SK-MEL-5 (cell line): ENCODE measurements around the gene GSTA5. TPM values are rescaled to one million over a fixed set of nuclear protein-coding genes. Genes with fewer than 3 reads are reported as not detected.
A peak's percentile ranks its signal among the peaks of the same experiment; 100 is the strongest.
"Not testable (repeated sequence)": the region's sequence is repeated elsewhere in the genome, so short reads cannot be mapped to it uniquely, and the experiment has no call there.

ENCODE experiments used
- DNase-seq: peaks from one replicate; pipeline ENCODE4 v3.0.0-alpha.2; 2016; ENCODE audit warnings: low read depth, low spot score
- in situ Hi-C: cut with HindIII; loops from 2 replicates; pipeline ENCODE4 v1.10.0; 2016; ENCODE audit warnings: low sequenced_read_pairs, high pct_unique_total_duplicates, low pct_unique_long_range_greater_than_20kb
- total RNA-seq: library from RNA; depleted of rRNA; stranded (reverse); fragments of >200 nt; shearing (Covaris generic); gene quantifications from 2 replicates; pipeline ENCODE4 v1.2.3, GENCODE V29; 2014; rRNA removed

Gene GSTA5
- total RNA-seq, 1 experiment from 2014 or later, result not detected

GRCh38 chr6:52808660-52809059, 32.0 kb downstream of the GSTA5 start:
- DNase-seq, result no peak
- in situ Hi-C loops, result no loop called here

DNA sequence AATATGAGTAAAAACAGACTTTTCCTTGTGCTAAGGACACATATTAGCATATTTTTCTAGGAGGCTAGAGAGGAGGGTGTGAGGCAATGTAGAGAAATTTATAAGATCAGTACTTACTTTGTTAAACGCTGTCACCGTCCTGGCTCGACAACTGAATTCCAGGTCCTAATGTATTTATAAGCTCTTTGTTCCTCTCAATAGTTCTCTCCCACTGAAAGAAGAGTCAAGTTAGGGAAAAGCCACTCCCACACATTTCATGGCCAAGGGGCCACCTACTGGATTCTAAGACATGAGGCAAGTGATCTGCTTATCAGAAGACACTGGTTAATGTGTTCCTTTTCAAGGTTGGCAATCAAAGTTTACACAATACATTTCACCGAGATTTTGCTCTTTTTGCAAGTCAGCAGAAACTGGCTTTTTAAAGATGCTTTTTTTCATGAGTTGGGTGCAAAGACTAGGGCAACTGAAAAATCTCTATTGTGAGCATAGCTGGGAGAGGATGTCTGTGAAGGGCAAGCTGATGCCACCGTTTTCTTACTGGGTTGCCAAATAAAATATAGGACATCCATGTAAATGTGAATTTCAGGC, 36.9 kb downstream of the GSTA5 start, which contains the start of gene GSTA1:
GSTA1 (minus strand) TSS at position 149 of the 588 bp plus-strand sequence. CDS start 4,549 bp downstream, outside the sequence.
- DNase-seq, result peak; percentile 19
- in situ Hi-C loops, result not testable (repeated sequence)

DNA sequence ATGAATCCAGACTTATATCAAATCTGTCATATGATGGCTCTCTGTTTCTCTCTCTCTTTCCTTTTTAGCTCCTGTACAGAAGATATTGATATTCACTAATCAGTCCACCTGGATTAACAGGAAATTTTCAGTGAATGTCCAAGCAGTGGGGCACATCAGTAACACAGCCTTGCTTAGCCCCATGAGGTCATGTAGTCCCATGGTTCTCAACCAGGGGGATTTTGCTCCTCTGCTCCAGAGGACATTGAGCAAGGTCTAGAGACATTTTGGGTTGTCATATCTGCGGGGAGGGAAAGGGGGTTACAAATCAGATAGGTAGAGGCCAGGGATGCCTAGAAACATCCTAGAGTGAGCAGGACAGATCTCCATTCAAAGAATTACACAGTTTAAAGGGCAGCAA, 37.8 kb downstream of the GSTA5 start:
- DNase-seq, result no peak
- in situ Hi-C loops, result no loop called here

- DNase-seq, result no peak
- in situ Hi-C loops, result no loop called here
These were observed 39.3 kb downstream of the GSTA5 start for GRCh38 chr6:52801188-52801841.

- DNase-seq, in situ Hi-C loops: not testable (repeated sequence)
These were observed 41.3 kb downstream of the GSTA5 start for GRCh38 chr6:52799272-52799671.

DNA sequence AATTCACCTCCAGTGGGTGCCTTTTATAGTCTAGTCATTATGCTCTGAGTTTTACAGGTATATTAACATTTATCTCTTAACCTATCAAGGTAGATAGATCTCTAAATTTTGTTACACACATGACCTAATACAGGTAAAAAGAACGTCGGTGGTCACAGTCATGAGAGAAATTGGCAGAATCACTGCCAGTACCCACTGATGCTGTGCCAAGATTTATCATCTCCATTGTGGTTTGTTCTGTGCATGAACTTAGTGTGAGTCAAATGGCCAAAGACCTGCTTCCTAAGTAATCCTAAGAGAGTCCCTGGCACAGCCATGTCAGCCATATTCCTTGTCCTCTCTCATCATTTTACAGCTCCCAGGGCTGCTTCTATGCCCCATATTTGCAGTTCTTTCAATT, 46.2 kb downstream of the GSTA5 start:
- in situ Hi-C loops, DNase-seq: not testable (repeated sequence)

DNA sequence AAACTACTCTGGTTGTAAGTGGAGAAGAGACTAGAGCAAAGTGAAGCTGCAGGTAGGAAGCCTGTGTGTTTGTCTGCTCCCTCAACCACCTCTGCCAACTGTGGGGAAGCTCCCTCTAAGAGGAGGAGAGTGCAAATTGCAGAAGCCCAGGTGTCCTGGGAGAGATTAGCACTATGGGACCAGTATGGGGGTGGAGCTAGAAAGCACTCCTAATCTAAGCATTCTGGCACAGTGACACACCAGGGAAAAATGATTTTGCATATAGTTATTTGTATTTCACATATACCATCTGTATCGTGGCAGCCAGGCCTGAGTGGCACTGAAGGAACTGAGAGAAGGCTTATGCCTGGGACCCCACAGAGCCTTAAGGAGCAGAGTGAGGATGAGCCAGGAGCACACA, 49.8 kb downstream of the GSTA5 start:
- in situ Hi-C loops, result no loop called here
- no peak for DNase-seq

DNA sequence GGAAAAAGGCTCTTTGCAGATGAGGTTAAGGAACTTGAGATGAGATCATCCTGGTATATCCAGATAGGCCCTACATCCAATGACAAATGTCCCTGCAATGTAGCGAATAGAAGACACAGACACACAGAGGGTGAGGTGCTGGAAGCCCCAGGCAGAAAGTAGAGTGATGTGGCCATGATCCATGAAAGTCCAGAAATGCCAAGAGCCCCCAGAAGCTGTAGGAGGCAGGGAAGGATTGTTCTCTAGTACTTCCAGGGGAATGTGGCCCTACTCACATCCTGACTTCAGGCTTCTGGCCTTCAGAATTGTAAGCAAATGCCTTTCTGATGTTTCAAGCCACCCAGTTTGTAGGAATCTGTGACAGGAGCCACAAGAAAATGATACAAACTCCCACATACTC, 51.0 kb downstream of the GSTA5 start:
- DNase-seq, in situ Hi-C loops: not testable (repeated sequence)

GRCh38 chr6:52788478-52788877, 52.1 kb downstream of the GSTA5 start:
- in situ Hi-C loops, result no loop called here
- no peak for DNase-seq

- in situ Hi-C loops, result no loop called here
- no peak for DNase-seq
These were observed 52.7 kb downstream of the GSTA5 start for GRCh38 chr6:52787917-52788316.

DNA sequence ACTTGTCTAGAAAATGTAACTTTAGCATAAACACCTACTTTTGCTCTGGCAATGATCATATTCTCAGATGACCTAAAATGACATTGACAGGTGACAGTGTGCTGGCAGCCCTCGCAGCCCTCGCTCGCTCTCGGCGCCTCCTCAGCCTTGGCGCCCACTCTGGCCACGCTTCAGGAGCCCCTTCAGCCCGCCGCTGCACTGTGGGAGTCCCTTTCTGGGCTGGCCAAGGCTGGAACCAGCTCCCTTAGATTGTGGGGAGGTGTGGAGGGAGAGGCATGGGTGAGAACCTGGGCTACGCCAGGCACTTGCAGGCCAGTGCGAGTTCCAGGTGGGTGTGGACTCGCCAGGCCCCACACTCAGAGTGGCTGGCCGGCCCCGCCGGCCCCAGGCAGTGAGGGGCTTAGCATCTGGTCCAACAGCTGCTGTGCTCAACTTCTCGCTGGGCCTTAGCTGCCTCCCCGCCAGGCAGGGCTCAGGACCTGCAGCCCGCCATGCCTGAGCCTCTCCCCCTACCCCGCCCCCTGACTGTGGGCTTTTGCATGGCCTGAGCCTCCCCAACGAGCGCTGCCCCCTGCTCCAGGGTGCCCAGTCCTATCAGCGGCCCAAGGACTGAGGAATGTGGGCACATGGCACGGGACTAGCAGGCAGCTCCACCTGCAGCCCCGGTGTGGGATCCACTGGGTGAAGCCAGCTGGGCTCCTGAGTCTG, 54.2 kb downstream of the GSTA5 start:
- in situ Hi-C loops, result no loop called here
- DNase-seq, result no peak

DNA sequence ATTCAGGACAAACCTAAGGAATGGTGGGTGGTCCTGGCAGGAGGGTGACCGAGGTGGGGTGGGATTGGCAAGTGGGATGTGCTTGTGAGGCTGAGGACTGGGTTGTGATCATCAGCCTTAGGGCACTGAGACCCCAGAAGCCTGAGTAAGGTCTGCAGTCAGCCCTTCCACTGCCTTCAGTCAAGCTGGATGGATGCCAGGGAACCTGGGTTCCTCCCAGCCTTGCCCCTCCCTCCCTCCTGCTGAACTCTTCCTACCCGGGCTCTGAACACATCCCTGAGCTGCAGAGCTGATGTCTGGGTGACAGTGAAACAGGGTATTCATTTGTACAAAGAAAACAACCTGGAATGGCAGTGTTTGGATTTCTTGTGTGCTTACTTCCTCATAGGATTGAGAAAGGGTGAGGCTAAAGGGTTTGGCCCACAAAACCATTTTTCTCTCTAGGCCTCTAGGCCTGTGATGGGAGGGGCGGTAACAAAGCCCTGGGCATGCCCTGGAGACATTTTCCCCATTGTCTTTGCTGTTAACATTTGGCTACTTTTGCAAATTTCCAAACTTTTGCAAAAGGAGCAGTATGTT, 57.8 kb downstream of the GSTA5 start:
- in situ Hi-C loops, DNase-seq: not testable (repeated sequence)

DNA sequence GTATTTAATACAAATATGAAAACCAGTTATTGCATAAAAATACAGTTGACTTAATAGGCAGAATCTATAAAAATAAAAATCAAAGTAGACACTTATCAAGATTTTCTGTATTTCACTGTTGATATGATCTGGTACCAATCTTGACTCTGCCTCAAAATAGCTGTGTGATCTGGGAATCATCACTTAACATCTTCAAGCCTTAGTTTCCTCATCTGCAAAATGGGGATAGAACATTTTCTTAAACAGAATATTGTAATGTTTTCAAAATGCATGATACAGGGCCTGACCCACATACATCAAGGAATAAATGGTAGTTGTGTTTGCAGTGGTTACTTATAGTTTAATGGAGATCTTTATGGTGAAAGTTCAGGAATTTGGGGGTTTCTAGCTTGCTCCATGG, 58.4 kb downstream of the GSTA5 start:
- DNase-seq, in situ Hi-C loops: not testable (repeated sequence)

Other genes with a start within 250 kb of the GSTA5 start
- gene TMEM14A, start 169.7 kb downstream of the GSTA5 start, total RNA-seq, result 58.5 and 61.2 TPM in 2 replicates
- 0.32 TPM in 1 of 2 replicates, not detected in the other for gene GSTA2, start 77.3 kb downstream of the GSTA5 start, total RNA-seq
- gene GSTA1, start 37.0 kb downstream of the GSTA5 start, total RNA-seq, result not detected in 2 replicates
- 0.80 TPM in 1 of 2 replicates, not detected in the other for gene GSTA3, start 68.9 kb upstream of the GSTA5 start, total RNA-seq
- gene GSTA4, start 154.5 kb upstream of the GSTA5 start, total RNA-seq, result 24.9 and 25.3 TPM in 2 replicates
- gene CILK1, start 221.0 kb upstream of the GSTA5 start, total RNA-seq, result 33.5 and 35.2 TPM in 2 replicates
- gene FBXO9, start 224.6 kb upstream of the GSTA5 start, total RNA-seq, result 51.3 and 51.7 TPM in 2 replicates